GM18505 (cell line): ENCODE measurements around the gene RFX5.
A peak's percentile ranks its signal among the peaks of the same experiment; 100 is the strongest.

ENCODE experiments used
- ATAC-seq: cut with Tn5 transposase; IDR thresholded peaks from one replicate; pipeline ENCODE4 v1.9.1; 2021; ENCODE audit not compliant: unreplicated experiment
- POLR2A ChIP-seq: IDR thresholded peaks from 4 replicates; pipeline ENCODE4 v1.6.1; 2011; ENCODE audit warnings: borderline replicate concordance; ENCODE audit not compliant: insufficient read depth, insufficient read length; ENCODE audit errors: extremely low read depth

RFX5 gene

DNA sequence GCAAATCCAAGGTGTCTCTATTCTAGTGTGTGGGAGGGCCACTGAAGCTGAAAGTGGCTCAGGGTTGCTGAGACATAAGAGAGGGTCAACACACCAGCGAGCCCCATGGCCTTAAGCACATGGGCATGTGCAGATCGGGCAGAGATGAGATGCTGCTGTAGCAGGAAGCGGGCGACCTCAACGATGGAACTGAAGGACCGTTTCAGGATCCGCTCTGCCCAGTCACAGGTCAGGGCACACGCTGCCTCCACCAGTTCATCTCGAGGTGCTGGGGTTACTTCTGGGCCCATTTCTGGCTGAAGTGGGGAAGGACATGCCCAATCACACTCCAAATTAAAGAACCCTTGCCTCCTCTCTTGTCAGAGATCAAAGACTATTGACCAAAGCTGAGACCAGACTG, 3.5 kb downstream of the RFX5 start:
- no peak for ATAC-seq
- TF ChIP-seq POLR2A = no peak

- no peak for ATAC-seq
- TF ChIP-seq POLR2A = no peak
Observed at GRCh38 chr1:151342569-151342968, 4.5 kb downstream of the RFX5 start.

GRCh38 chr1:151342021-151342420, 5.0 kb downstream of the RFX5 start:
- ATAC-seq = no peak

DNA sequence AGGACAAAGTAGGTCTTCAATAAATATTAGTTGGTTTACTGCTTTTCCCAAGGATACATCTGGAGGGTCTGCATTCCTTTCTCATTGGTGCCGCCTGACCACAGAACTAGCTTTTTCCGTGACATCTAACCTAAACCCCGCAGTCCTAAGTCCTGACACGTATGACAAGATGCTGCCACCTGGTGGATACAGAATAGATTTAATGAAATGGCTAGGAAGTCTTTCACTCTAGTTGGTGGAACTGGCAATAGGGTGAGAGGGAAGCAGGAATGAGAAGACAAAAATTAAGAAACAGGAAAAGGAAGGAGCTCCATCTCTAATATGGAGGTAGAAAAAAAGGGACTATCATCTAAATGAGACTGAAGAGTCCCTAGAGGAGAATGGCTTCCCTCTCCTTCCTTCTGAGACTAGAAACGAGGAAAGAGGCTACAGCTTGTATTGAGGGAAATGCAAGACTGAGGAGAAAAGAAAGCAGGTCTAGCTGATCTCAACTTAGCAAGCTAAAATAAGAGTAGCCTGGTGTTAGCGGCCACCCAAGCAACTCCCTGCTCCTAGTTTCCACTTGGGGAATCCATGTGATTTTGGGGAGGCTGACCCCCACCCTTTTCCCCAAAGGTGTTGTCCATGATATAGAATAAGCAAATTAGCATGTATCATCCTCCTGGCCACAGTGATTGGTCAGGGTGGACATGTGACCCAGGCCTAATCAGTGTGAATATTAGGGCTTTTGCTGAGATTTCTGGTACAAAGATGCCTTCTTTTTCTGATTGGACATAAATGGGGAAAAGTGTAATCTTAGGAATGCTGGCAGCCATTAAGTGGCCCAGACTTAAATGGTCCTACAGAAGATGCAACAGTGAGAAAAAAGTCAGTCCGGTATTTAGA, 5.9 kb downstream of the RFX5 start:
- TF ChIP-seq POLR2A = no peak
- ATAC-seq = no peak

More at GRCh38 chr1:151342021-151342420, 5.0 kb downstream of the RFX5 start:
- no peak for TF ChIP-seq POLR2A

DNA sequence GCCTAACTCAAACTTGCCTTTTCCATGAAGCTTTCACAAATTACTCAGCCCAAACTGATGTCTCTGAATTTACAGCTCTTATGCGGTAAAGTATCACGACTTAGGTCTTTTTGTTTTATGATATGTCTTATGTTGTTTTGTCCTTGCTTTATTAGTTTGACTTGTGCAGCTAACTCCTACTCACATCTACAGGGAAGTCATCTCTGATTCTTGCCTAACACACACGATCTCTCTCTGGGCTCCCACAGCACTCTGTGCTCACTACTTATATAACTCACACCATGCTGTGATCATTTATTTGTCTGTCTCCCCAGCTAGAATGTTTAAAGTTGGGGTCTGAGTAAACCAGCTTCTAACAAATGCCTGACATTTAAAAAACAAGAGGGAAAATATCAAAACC, 10.5 kb downstream of the RFX5 start:
- TF ChIP-seq POLR2A = peak; percentile 41
- no peak for ATAC-seq

DNA sequence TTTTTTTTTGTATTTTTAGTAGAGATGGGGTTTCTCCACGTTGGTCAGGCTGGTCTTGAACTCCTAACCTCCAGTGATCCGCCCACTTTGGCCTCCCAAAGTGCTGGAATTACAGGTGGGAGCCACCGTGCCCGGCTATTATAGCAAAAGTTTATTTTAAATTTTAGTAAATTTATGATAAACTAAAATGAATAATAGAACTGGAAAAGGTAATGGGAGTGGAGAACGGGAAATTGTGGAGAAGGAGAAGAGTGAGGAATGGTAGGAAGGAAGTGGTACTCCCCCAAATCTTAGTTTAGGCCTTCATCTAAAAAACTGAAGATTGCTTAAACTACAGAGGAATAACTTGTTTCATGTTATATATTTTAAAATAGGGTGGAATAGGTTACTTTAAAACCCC, 12.2 kb downstream of the RFX5 start:
- TF ChIP-seq POLR2A = no peak

GRCh38 chr1:151327903-151328674, 19.0 kb downstream of the RFX5 start:
- ATAC-seq = peak; percentile 14

More for the DNA sequence above, 12.2 kb downstream of the RFX5 start:
- ATAC-seq = no peak

DNA sequence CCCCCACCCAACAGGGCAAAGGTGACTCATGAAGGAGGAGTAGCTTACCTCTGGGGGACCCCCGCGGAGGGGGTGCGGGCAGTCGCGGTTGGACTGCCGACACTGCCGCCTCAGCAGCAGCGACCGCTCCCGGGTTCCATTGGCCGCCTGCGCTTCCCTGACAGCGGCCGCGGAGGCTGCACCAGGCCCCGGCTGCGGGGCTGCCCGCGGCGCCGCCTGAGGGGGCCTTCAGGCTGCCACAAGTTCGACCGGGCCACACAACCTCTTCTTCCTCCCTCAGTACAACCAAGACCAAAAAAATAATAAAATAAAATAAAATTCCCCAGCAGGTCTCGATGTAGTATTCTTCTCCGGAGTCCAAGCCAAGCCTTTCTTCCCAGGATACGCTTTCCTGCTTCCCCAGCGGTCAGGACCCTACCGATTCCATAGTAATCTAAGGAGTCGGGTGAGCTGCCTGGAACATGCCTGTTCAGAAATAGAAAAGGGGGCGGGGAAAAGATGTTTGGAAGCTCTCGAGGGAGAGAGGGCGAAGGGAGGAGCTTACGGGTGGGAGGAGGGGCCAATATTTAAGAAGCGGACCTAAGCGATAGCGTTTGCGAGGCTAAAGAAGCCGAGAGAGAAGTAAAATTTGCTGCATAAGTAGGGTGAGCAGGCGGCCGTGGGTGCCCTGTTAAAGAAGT, 19.7 kb downstream of the RFX5 start, which contains the start of gene PI4KB:
TSS of gene PI4KB (minus strand) at position 194 of the 680 bp plus-strand sequence. CDS start 10,935 bp downstream, outside the sequence.
- ATAC-seq = peak; percentile 56
- TF ChIP-seq POLR2A = peak; percentile 80

More at GRCh38 chr1:151327903-151328674, 19.0 kb downstream of the RFX5 start:
- TF ChIP-seq POLR2A = no peak

GRCh38 chr1:151326619-151327222, 20.3 kb downstream of the RFX5 start:
- no peak for TF ChIP-seq POLR2A
- peak; percentile 48 for ATAC-seq

DNA sequence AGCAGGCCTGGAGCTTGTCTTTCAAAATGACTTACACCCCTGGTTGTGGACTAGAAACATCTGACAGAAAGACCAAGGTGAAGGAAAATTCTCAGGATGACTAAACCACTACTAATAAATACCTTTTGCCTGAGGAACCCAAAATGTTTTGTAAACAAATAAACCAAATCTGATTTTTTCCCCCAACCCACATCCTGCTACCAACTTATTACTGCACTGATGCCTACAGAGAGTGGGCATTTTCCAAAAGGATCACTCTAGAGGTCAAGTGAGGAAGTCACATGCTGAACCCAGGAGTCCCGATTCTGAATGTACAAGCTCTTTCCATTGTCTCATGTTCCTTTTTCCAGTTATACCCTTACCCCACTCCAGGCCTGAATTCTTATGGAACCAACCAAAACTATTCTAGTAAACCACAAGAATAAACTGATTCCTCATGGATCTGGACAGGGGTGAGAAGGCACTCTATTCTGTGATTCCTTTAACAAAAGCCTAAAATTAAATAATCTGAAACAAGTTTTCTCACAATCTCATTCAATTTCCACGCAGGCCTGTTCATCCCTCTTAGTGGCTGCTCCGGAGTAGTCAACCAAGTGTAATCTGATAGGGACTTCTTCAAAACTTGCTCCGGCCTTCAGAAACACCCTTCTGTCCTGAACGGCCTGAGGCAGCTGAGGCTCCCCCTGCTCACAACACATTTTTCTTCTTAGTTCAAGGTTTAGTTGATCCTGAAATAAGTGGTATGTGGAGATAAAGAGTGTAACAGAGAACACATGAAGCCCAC, 21.2 kb downstream of the RFX5 start:
- TF ChIP-seq POLR2A = no peak
- no peak for ATAC-seq

- no peak for TF ChIP-seq POLR2A
- no peak for ATAC-seq
Observed at GRCh38 chr1:151325231-151325630, 21.8 kb downstream of the RFX5 start.

DNA sequence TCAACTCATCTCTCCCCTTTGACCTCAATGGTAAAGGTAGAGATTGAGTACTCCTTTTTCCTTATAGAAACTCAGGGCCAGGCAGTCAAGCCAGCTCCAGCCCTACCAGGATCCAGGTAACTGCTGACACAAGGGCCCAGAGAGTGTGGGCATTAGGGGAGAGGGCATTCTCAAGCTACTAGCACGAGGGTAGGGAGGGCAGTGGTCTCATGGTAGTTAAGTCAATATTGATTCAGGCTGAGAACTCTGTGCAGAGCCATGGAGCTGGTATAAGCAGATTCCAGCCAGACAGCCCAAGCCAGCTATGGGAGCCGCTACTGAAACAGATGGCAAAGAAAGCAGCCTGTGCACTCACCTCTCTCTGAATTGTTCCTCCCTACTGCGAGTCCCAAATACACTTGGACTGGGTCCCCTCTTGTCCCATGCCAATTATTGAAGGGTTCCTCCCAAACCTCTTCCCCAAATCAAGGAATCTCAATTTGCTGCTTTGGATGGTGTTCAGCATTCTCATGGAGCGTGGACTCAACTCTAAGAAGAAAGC, 22.6 kb downstream of the RFX5 start:
- no peak for TF ChIP-seq POLR2A
- ATAC-seq = no peak
